Measurements from ENCODE around the gene ZNF438. TPM values are rescaled to one million over a fixed set of nuclear protein-coding genes. Genes with fewer than 3 reads are reported as not detected.

ZNF438 gene
- total RNA-seq, 1 donor: 4.7 TPM

DNA sequence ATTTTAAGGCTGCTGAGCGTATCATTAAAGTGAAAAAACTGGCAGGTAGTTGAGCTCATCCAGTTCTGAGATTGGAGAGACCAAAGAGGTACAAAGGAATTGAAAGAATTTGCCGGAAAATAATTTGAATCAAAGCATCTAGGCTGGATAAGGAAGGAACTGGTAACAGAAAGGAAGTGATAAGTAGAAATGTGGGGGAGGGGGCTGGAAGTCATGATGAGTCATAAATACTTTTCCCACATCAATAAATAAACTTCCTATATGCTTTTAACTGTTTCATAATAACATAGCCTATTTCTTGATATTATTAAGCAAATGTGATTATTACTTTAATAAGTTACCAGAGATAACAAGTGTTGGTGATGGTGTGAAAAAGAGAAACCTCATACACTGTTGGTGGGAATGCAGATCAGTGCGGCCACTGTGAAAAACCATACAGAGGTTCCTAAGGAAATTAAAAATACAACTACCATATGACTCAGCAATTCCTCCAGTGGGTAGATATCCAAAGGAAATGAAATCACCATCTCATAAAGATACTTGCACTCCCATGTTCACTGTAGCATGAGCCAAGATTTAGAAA, 27.0 kb downstream of the ZNF438 start:
- H3K4me3 ChIP-seq (ENCODE audit: low read depth, low read length): no peak overlapping the region

DNA sequence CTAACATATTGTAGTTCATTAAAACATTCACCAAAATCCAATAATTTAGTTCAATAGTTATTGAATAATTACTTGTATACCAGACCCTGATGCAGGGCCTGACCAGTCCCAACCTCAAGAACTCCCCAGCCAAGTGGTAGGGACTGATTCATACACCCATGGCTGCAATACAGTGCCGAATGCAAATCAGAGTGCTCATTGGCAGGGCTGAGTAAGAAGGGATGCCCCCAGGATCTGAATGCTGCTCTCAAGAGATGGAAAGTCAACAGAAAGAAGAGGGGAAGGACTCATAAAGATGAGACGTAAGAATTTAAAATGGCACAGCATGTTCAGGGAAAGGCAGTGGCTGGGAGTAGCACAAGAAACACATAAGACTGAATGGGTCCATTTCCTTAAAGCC, 29.9 kb downstream of the ZNF438 start:
- no peak overlapping the region for H3K4me3 ChIP-seq (ENCODE audit: low read depth, low read length)
- DNase-seq (ENCODE audit: low read depth): no peak
- TF ChIP-seq, protein P1, sequence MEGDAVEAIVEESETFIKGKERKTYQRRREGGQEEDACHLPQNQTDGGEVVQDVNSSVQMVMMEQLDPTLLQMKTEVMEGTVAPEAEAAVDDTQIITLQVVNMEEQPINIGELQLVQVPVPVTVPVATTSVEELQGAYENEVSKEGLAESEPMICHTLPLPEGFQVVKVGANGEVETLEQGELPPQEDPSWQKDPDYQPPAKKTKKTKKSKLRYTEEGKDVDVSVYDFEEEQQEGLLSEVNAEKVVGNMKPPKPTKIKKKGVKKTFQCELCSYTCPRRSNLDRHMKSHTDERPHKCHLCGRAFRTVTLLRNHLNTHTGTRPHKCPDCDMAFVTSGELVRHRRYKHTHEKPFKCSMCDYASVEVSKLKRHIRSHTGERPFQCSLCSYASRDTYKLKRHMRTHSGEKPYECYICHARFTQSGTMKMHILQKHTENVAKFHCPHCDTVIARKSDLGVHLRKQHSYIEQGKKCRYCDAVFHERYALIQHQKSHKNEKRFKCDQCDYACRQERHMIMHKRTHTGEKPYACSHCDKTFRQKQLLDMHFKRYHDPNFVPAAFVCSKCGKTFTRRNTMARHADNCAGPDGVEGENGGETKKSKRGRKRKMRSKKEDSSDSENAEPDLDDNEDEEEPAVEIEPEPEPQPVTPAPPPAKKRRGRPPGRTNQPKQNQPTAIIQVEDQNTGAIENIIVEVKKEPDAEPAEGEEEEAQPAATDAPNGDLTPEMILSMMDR (IDR thresholded peaks at IDR 0.05; ENCODE audit: insufficient read depth, low read depth, low read length): no peak

More for the DNA sequence above, 27.0 kb downstream of the ZNF438 start:
- TF ChIP-seq, protein P1 (IDR thresholded peaks at IDR 0.05; ENCODE audit: insufficient read depth, low read depth, low read length): no peak
- DNase-seq (ENCODE audit: low read depth): peak; percentile 85

DNA sequence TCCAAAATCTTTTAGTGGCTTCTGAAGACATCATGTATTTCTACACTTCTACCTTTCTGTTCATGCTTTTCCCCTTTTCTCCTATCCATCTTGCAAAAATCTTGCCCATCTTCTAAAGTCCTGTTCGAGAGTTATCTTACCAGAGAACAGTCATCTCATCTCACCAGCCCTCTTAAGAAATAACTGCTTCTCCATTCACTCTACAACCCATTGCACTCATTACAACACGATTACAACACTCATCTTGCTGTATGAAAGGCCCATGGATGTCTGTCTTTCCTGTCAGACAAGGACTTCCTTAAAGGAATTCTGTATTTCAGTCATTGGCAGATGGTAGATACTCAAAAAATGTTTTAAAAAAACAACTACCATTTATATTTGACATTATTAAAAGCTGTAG, 30.8 kb downstream of the ZNF438 start:
- H3K4me3 ChIP-seq (ENCODE audit: low read depth, low read length): no peak overlapping the region
- DNase-seq (ENCODE audit: low read depth): peak; percentile 54
- TF ChIP-seq, protein P1 (IDR thresholded peaks at IDR 0.05; ENCODE audit: insufficient read depth, low read depth, low read length): no peak

DNA sequence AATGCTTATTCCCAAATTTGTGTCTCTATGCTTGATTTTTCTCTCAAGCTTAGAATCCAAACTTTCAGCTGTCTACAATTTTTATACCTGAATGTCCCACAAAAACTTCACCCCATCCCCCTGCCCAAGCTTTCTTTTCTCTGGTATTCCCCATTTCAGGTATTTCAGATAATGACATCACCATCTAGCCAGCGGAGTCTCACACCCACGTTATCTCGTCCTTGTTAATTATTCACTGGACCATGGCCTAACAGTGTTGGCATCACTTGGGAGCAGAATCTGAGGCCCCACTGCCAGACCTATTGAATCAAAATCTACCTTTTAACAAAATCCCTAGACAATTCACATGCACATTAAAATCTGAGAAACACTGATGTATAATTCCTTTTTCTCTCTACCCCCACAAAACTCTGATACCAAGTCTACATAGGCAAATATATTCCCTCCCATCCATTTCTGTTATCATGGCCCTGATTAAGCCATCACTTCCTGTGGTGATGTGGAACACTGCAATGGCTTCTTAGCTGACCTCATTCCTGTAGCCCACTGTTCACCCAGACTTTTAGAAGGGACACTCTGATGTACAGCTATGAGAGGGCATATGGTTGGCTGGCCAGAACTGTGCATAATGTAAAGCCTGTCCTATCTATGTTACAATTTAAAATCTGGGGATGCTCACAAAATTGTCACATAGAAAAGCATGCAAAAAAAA, 31.4 kb downstream of the ZNF438 start:
- no peak for DNase-seq (ENCODE audit: low read depth)
- H3K4me3 ChIP-seq (ENCODE audit: low read depth, low read length): no peak overlapping the region
- TF ChIP-seq, protein P1 (IDR thresholded peaks at IDR 0.05; ENCODE audit: insufficient read depth, low read depth, low read length): no peak

GRCh38 chr10:30999070-30999712, 32.5 kb downstream of the ZNF438 start:
- TF ChIP-seq, protein P1 (IDR thresholded peaks at IDR 0.05; ENCODE audit: insufficient read depth, low read depth, low read length): no peak
- peak overlapping the region; percentile 35 for H3K4me3 ChIP-seq (ENCODE audit: low read depth, low read length)
- DNase-seq (ENCODE audit: low read depth): peak; percentile 59

DNA sequence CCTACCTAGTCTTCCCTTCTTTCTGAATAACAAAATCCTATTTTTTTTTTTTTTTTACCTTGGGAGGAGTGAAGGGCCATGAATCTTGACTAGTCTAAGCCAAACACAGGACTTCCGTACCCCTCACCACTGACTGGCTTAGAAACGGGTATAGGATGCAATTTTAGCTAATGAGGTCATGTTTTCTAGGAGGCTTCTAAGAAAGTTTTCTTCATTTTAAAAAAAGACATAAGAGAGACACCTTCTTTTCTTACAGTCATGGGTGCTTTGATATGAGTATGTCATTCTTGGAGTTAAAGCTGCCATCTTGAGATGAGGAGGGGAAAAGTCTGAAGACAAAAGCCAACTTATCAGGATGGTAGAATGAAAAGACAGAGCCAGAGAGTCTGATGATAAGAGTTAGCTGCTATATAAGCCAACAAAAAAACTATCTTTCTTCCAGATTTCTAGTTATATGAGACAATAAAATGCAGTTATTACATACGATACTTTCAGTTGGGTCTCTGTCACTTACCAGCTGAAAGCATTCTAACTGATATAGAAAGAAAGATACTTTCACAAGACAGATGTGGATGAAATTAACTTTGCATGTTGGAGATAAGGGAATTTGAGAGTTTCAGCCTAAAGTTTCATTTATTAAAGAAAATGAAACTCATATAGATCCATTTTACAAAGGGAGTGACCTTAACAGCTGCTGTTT, 34.0 kb downstream of the ZNF438 start:
- TF ChIP-seq, protein P1 (IDR thresholded peaks at IDR 0.05; ENCODE audit: insufficient read depth, low read depth, low read length): no peak
- no peak for DNase-seq (ENCODE audit: low read depth)
- H3K4me3 ChIP-seq (ENCODE audit: low read depth, low read length): no peak overlapping the region
